H1 (cell line): ENCODE measurements around the gene ACSF3. TPM values are rescaled to one million over a fixed set of nuclear protein-coding genes. Genes with fewer than 3 reads are reported as not detected.

ENCODE experiments used
- EGR1 ChIP-seq: IDR thresholded peaks from 2 replicates; pipeline ENCODE4 v1.6.1; 2011; ENCODE audit warnings: low read depth, low read length, borderline replicate concordance
- EZH2 ChIP-seq: fragments of 200-600 bp; sonication (generic); IDR thresholded peaks from 2 replicates; pipeline ENCODE4 v1.7.1; 2012; ENCODE audit warnings: low read depth, mild to moderate bottlenecking, moderate library complexity, low read length, inconsistent platforms; ENCODE audit not compliant: severe bottlenecking
- GTF2F1 ChIP-seq: IDR thresholded peaks from 2 replicates; pipeline ENCODE4 v1.6.1; 2012; ENCODE audit warnings: low read depth, low read length, improper control_type of control experiment, borderline replicate concordance
- JUN ChIP-seq: IDR thresholded peaks from 2 replicates; pipeline ENCODE4 v1.6.1; 2011; ENCODE audit warnings: low read depth, mild to moderate bottlenecking, improper control_type of control experiment, low read length
- RFX5 ChIP-seq: IDR thresholded peaks from 2 replicates; pipeline ENCODE4 v1.6.1; 2011; ENCODE audit warnings: low read depth, low read length, improper control_type of control experiment, borderline replicate concordance
- RNF2 ChIP-seq: fragments of 200-900, 300-1000 bp; sonication (generic); IDR thresholded peaks from 2 replicates; pipeline ENCODE4 v1.7.1; 2016; ENCODE audit warnings: borderline replicate concordance, low read depth, mild to moderate bottlenecking, antibody characterized with exemption, low read length; ENCODE audit not compliant: poor library complexity, severe bottlenecking; ENCODE audit errors: missing control alignments
- SUZ12 ChIP-seq: fragments of 200-600 bp; sonication (generic); IDR thresholded peaks from 2 replicates; pipeline ENCODE4 v1.6.1; 2012; ENCODE audit warnings: mild to moderate bottlenecking, inconsistent platforms, low read length, moderate library complexity, mixed read lengths
- TAF1 ChIP-seq: IDR thresholded peaks from 2 replicates; pipeline ENCODE4 v1.6.1; 2011; ENCODE audit warnings: mild to moderate bottlenecking, low read depth, low read length
- YY1 ChIP-seq: IDR thresholded peaks from 2 replicates; pipeline ENCODE4 v1.6.1; 2011; ENCODE audit warnings: low read depth, mild to moderate bottlenecking, low read length
- polyA plus RNA-seq, 7 experiments: library from polyadenylated mRNA; depleted of rRNA in 3 of 7; stranded (reverse) in 5 of 7; unstranded in 2 of 7; fragments of >200 nt in 5 of 7; fragments of 200-250 nt in 2 of 7; gene quantifications; 1 replicate in 5 of 7; 2 replicates in 1 of 7; 4 replicates in 1 of 7; pipeline versions ENCODE4 v1.2.1 to v1.2.3, GENCODE V29; 2011 to 2013; ENCODE audit warnings: missing spikeins in 2 of 7, mixed read lengths in 2 of 7
- total RNA-seq: library from RNA; stranded (reverse); fragmentation: NEBNext Ultra II Directional; extraction: Animal tissue kit (Norgen Biotek cat#: 25700); gene quantifications from 2 replicates; pipeline ENCODE4 v1.2.1, GENCODE V29; 2021
- TF ChIP-seq, protein P1 (sequence below): fragments of 300-600 bp; sonication (generic); IDR thresholded peaks from 2 replicates; pipeline ENCODE4 v1.7.1; 2012; ENCODE audit warnings: low read length, moderate library complexity, mild to moderate bottlenecking, inconsistent platforms; ENCODE audit not compliant: insufficient replicate concordance

The ACSF3 gene
- total and polyA plus RNA-seq, 2 of the 8 experiments (the other 6 are each of a cell fraction or from before 2014, with no cell fraction given): 15.6 to 22.9 TPM

DNA sequence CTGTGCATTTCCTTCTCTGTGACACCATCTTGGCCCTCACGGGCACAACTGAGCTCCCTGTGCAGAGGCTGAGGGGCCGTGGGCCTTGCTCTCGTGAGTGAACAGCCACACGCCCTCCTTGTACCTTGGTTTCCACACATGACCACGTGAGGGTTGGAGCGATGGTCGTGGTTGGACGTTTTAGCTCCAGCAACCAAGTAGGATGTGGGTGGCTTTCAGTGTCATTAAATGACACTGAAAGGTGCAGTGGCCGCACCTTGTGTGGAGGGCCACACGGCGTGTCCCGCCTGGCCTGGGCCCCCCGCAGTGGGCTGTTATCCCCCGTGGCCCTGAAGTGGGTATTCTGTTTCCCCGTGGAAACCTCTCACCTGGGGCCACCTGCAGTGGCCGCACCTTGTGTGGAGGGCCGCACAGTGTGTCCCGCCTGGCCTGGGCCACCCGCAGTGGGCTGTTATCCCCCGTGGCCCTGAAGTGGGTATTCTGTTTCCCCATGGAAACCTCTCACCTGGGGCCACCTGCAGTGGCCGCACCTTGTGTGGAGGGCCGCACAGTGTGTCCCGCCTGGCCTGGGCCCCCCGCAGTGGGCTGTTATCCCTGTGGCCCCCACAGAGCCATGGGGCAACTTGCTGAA lies 28.2 kb downstream of the ACSF3 start (continued):
- TF ChIP-seq, protein P1, sequence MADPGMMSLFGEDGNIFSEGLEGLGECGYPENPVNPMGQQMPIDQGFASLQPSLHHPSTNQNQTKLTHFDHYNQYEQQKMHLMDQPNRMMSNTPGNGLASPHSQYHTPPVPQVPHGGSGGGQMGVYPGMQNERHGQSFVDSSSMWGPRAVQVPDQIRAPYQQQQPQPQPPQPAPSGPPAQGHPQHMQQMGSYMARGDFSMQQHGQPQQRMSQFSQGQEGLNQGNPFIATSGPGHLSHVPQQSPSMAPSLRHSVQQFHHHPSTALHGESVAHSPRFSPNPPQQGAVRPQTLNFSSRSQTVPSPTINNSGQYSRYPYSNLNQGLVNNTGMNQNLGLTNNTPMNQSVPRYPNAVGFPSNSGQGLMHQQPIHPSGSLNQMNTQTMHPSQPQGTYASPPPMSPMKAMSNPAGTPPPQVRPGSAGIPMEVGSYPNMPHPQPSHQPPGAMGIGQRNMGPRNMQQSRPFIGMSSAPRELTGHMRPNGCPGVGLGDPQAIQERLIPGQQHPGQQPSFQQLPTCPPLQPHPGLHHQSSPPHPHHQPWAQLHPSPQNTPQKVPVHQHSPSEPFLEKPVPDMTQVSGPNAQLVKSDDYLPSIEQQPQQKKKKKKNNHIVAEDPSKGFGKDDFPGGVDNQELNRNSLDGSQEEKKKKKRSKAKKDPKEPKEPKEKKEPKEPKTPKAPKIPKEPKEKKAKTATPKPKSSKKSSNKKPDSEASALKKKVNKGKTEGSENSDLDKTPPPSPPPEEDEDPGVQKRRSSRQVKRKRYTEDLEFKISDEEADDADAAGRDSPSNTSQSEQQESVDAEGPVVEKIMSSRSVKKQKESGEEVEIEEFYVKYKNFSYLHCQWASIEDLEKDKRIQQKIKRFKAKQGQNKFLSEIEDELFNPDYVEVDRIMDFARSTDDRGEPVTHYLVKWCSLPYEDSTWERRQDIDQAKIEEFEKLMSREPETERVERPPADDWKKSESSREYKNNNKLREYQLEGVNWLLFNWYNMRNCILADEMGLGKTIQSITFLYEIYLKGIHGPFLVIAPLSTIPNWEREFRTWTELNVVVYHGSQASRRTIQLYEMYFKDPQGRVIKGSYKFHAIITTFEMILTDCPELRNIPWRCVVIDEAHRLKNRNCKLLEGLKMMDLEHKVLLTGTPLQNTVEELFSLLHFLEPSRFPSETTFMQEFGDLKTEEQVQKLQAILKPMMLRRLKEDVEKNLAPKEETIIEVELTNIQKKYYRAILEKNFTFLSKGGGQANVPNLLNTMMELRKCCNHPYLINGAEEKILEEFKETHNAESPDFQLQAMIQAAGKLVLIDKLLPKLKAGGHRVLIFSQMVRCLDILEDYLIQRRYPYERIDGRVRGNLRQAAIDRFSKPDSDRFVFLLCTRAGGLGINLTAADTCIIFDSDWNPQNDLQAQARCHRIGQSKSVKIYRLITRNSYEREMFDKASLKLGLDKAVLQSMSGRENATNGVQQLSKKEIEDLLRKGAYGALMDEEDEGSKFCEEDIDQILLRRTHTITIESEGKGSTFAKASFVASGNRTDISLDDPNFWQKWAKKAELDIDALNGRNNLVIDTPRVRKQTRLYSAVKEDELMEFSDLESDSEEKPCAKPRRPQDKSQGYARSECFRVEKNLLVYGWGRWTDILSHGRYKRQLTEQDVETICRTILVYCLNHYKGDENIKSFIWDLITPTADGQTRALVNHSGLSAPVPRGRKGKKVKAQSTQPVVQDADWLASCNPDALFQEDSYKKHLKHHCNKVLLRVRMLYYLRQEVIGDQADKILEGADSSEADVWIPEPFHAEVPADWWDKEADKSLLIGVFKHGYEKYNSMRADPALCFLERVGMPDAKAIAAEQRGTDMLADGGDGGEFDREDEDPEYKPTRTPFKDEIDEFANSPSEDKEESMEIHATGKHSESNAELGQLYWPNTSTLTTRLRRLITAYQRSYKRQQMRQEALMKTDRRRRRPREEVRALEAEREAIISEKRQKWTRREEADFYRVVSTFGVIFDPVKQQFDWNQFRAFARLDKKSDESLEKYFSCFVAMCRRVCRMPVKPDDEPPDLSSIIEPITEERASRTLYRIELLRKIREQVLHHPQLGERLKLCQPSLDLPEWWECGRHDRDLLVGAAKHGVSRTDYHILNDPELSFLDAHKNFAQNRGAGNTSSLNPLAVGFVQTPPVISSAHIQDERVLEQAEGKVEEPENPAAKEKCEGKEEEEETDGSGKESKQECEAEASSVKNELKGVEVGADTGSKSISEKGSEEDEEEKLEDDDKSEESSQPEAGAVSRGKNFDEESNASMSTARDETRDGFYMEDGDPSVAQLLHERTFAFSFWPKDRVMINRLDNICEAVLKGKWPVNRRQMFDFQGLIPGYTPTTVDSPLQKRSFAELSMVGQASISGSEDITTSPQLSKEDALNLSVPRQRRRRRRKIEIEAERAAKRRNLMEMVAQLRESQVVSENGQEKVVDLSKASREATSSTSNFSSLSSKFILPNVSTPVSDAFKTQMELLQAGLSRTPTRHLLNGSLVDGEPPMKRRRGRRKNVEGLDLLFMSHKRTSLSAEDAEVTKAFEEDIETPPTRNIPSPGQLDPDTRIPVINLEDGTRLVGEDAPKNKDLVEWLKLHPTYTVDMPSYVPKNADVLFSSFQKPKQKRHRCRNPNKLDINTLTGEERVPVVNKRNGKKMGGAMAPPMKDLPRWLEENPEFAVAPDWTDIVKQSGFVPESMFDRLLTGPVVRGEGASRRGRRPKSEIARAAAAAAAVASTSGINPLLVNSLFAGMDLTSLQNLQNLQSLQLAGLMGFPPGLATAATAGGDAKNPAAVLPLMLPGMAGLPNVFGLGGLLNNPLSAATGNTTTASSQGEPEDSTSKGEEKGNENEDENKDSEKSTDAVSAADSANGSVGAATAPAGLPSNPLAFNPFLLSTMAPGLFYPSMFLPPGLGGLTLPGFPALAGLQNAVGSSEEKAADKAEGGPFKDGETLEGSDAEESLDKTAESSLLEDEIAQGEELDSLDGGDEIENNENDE: no peak
- TF ChIP-seq TAF1 (no peak), JUN (no peak), EZH2 (no peak), RFX5 (no peak), GTF2F1 (no peak), SUZ12 (no peak), RNF2 (no peak), EGR1 (no peak), YY1 (no peak)
